A204.1 (cell line): ENCODE data around the gene DNAJB7.
"Not testable (repeated sequence)": the region's sequence is repeated elsewhere in the genome, so short reads cannot be mapped to it uniquely, and the experiment has no call there.

Experiments
- FAIRE-seq: peaks from 2 replicates; lab custom pipeline; 2012; peaks lifted over from hg19 to GRCh38; lab: Jason Lieb, UNC

The DNAJB7 gene

DNA sequence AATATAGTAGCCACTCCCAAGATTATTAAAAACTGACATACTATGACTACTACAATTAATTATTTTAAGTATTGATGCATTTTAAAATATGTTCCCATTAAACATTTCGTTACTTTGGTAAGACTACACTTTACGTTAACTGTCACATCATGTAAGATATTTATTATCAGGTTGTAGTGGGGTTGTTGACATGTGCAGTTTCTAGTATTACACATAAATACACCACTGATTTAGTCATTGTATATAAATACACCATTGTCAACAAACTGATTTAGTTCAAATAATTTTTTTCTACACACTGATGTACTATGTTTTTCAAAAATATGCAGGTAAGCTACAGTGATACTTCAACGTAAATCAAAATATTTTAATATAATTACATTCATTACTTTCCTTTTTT lies 17.0 kb downstream of the DNAJB7 start:
- no peak for FAIRE-seq

DNA sequence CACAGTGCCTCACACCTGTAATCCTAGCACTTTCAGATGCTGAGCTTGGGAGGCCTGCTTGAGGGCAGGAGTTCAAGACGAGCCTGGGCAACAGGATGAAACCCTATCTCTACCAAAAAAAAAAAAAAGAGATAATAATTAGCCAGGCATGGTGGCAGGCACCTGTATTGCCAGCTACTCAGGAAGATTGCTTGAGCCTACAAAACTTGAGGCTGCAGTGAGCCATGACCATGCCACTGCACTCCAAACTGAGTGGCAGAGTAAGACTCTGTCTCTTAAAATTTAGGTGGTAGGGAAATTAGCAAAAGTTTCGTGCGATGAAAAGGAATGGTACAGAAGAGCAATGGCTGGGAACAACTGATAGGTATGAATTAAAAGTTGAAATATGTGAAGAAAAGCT lies 23.4 kb downstream of the DNAJB7 start:
- no peak for FAIRE-seq

GRCh38 chr22:40834619-40835018 lies 27.3 kb downstream of the DNAJB7 start:
- no peak for FAIRE-seq

GRCh38 chr22:40829131-40829530 lies 32.8 kb downstream of the DNAJB7 start:
- FAIRE-seq, result no peak

DNA sequence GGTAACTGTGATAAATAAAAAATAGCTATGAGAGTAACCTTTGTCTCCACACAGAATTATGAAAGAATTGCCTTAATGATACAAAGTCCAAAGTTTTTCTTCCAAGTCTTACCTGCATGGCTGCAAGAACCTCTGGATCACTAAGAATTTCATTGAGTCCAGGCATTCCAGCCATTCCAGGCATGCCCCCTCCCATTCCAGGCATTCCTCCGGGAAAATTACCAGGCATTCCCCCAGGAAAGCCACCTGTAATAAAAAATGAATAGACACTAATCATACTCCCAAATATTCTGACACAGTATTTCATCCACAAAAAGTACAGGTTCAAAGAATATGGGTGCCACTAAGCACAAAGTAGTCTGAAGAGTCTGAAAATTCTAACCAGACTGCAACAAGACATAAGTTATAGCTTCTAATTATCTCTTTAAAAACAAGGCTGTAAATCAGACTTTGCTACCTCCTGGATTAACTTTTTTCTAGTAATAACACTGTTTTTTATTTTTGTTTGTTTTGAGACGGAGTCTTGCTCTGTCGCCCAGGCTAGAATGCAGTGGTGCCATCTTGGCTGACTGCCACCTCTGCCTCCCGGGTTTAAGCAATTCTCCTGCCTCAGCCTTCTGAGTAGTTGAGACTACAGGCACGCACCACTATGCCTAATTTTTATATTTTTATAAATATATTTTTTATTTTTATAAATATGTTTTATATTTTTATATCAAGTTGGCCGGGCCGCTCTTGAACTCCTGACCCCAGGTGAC lies 34.8 kb downstream of the DNAJB7 start:
- FAIRE-seq, result no peak

- FAIRE-seq, result not testable (repeated sequence)
Observed at GRCh38 chr22:40826292-40826691, 35.6 kb downstream of the DNAJB7 start.

- FAIRE-seq, result no peak
Observed at GRCh38 chr22:40823426-40823825, 38.5 kb downstream of the DNAJB7 start.

- FAIRE-seq, result no peak
Observed at GRCh38 chr22:40819599-40820140, 42.2 kb downstream of the DNAJB7 start.

- FAIRE-seq, result no peak
Observed at GRCh38 chr22:40818747-40819598, 42.9 kb downstream of the DNAJB7 start, which contains the start of gene SLC25A17. SLC25A17 (minus strand) TSS chr22:40819346; CDS start chr22:40819248, 98 bp downstream.

GRCh38 chr22:40818192-40818746 lies 43.6 kb downstream of the DNAJB7 start:
- FAIRE-seq, result no peak

DNA sequence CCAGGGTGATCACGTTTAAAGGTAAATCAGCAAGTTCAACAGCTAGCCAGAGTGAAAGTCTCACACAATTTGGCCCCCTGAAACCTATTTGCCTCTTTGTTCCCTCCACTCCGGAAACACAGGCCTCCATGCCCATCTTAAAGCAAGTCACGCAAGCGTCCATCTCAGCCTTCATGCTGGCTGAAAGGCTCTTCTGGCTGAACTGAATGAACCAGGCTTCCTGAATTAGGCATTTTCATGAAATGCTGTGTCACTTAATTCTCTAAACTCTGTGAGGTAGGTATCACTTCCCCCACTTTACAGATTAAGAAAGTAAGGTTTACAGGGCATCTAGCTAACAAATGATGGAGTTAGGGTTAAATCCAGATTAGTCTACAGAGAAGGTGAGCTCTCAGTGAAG lies 44.2 kb downstream of the DNAJB7 start:
- FAIRE-seq, result no peak

DNA sequence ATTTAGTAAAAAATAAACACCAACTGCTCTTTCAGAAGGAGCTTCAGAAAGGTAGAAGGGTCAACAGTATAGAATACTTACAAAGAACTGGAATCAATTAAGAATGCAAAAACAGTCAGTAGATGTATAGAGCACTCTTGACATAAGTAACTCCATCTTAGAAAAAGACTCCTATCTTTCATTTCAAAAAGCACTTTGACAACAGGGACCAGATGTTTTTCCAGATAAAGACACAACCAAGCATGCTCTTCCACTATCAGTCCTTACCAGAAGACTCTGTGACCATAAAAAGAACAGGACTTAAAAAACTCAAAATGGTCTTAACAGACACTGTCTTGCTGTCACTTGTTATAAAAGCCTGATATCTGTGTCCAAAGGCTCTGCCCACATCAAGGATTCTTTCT lies 48.0 kb downstream of the DNAJB7 start:
- FAIRE-seq, result no peak
